ENCODE data around the gene ABCG1. TPM values are rescaled to one million over a fixed set of nuclear protein-coding genes. Genes with fewer than 3 reads are reported as not detected.

The ABCG1 gene
- total RNA-seq, 4 donors from 2014 or later, result 33.0 to 68.5 (median 40.8) TPM

GRCh38 chr21:42254083-42254482, 35.1 kb downstream of the ABCG1 start:
- Histone ChIP-seq H3K36me3 (no peaks in the 10 kb centered on the region), H3K9me3 (no peaks in the 10 kb centered on the region), H3K4me1 (peaks cover 0 to 15% (median 4%) of the 10 kb centered on the region in 4 donors), H3K27ac (no peak overlapping the region), H3K4me3 (no peak overlapping the region), H3K27me3 (no peaks in the 10 kb centered on the region)
- TF ChIP-seq POLR2A (IDR thresholded peaks at IDR 0.05), result no peak
- DNase-seq, result no peak

- DNase-seq, result peak in 1 of 3 donors; percentile 70
- peaks cover 0 to 15% (median 4%) of the 10 kb centered on the region in 4 donors for H3K4me1 ChIP-seq
- no peak for TF ChIP-seq POLR2A (IDR thresholded peaks at IDR 0.05)
- TF ChIP-seq CTCF (IDR thresholded peaks at IDR 0.05), result no peak
Measured at GRCh38 chr21:42254651-42255601, 36.0 kb downstream of the ABCG1 start.

GRCh38 chr21:42255825-42256224, 36.9 kb downstream of the ABCG1 start:
- no peak for DNase-seq
- no peak overlapping the region for H3K4me3 ChIP-seq
- H3K27me3 ChIP-seq, result no peaks in the 10 kb centered on the region
- TF ChIP-seq POLR2A (IDR thresholded peaks at IDR 0.05) (no peak), CTCF (IDR thresholded peaks at IDR 0.05) (no peak)
- H3K36me3 ChIP-seq, result no peaks in the 10 kb centered on the region
- peaks cover 0 to 15% (median 4%) of the 10 kb centered on the region in 4 donors for H3K4me1 ChIP-seq
- H3K9me3 ChIP-seq, result no peaks in the 10 kb centered on the region
- no peak overlapping the region for H3K27ac ChIP-seq

More at GRCh38 chr21:42254651-42255601, 36.0 kb downstream of the ABCG1 start:
- no peaks in the 10 kb centered on the region for H3K27me3 ChIP-seq
- H3K4me3 ChIP-seq, result no peak overlapping the region
- H3K36me3 ChIP-seq, result no peaks in the 10 kb centered on the region
- no peaks in the 10 kb centered on the region for H3K9me3 ChIP-seq
- no peak overlapping the region for H3K27ac ChIP-seq

GRCh38 chr21:42256316-42256715, 37.4 kb downstream of the ABCG1 start:
- no peaks in the 10 kb centered on the region for H3K27me3 ChIP-seq
- H3K4me1 ChIP-seq, result peaks cover 0 to 15% (median 4%) of the 10 kb centered on the region in 4 donors

GRCh38 chr21:42257091-42257765, 38.3 kb downstream of the ABCG1 start:
- Histone ChIP-seq H3K9me3 (no peaks in the 10 kb centered on the region), H3K4me3 (no peak overlapping the region), H3K4me1 (peaks cover 0 to 15% (median 7%) of the 10 kb centered on the region in 4 donors), H3K27me3 (no peaks in the 10 kb centered on the region), H3K27ac (no peak overlapping the region), H3K36me3 (no peaks in the 10 kb centered on the region)
- TF ChIP-seq POLR2A (IDR thresholded peaks at IDR 0.05) (no peak), CTCF (IDR thresholded peaks at IDR 0.05) (no peak)
- DNase-seq, result peak in 1 of 3 donors; percentile 46

More at GRCh38 chr21:42256316-42256715, 37.4 kb downstream of the ABCG1 start:
- Histone ChIP-seq H3K36me3 (no peaks in the 10 kb centered on the region), H3K9me3 (no peaks in the 10 kb centered on the region), H3K27ac (no peak overlapping the region), H3K4me3 (no peak overlapping the region)
- TF ChIP-seq POLR2A (IDR thresholded peaks at IDR 0.05) (no peak), CTCF (IDR thresholded peaks at IDR 0.05) (no peak)
- DNase-seq, result no peak

Measured in Peyer's patch (tissue), 4 donors.